ENCODE measurements around the gene SEPTIN8.

The SEPTIN8 gene

DNA sequence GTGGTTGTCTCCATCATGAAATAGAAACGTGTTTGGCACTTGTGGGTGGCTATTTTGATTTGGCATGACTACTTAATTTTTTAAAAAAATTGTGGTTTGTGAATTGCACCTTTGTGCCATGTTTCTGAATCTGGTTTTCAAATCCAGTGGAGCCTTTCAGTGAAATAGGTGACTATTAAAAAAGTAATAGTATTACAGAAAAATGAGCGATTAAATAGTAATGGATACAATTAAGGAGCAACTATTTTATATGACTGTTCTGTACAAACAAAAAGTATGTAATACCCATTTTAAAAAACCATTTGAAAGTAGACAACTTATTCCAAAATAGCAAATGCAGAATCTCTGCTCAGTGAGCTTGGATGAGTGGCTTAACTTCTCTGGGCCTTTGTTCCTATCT, 39.0 kb upstream of the SEPTIN8 start:
- no peak overlapping the region for H3K4me3 ChIP-seq (ENCODE audit: low read length, poor library complexity, severe bottlenecking)
- H3K9ac ChIP-seq (ENCODE audit: low read depth, low read length, poor library complexity, severe bottlenecking) = no peak overlapping the region
- no peak for TF ChIP-seq EZH2phosphoT487 (IDR thresholded peaks at IDR 0.05; ENCODE audit: borderline replicate concordance)
- TF ChIP-seq, protein P1, sequence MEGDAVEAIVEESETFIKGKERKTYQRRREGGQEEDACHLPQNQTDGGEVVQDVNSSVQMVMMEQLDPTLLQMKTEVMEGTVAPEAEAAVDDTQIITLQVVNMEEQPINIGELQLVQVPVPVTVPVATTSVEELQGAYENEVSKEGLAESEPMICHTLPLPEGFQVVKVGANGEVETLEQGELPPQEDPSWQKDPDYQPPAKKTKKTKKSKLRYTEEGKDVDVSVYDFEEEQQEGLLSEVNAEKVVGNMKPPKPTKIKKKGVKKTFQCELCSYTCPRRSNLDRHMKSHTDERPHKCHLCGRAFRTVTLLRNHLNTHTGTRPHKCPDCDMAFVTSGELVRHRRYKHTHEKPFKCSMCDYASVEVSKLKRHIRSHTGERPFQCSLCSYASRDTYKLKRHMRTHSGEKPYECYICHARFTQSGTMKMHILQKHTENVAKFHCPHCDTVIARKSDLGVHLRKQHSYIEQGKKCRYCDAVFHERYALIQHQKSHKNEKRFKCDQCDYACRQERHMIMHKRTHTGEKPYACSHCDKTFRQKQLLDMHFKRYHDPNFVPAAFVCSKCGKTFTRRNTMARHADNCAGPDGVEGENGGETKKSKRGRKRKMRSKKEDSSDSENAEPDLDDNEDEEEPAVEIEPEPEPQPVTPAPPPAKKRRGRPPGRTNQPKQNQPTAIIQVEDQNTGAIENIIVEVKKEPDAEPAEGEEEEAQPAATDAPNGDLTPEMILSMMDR (conservative IDR thresholded peaks at IDR 0.05; ENCODE audit: low read length) = no peak
- no peaks in the 10 kb centered on the region for H3K9me2 ChIP-seq (replicated peaks; ENCODE audit: low read depth, low read length)
- H4K20me1 ChIP-seq (ENCODE audit: insufficient read depth, low read length, poor library complexity, severe bottlenecking) = no peaks in the 10 kb centered on the region
- no peaks in the 10 kb centered on the region for H3K79me2 ChIP-seq (ENCODE audit: insufficient read depth, low read length)
- no peaks in the 10 kb centered on the region for H3F3A ChIP-seq (ENCODE audit: low read depth)
- no peaks in the 10 kb centered on the region for H3K4me1 ChIP-seq (ENCODE audit: insufficient read depth, low read length, poor library complexity, severe bottlenecking)
- H2AFZ ChIP-seq (ENCODE audit: low read length) = no peak overlapping the region
- H3K4me2 ChIP-seq (ENCODE audit: low read depth, low read length, poor library complexity, severe bottlenecking) = no peak overlapping the region
- H3K9me3 ChIP-seq (ENCODE audit: insufficient read depth, low read depth, low read length) = no peaks in the 10 kb centered on the region
- H3K36me3 ChIP-seq (ENCODE audit: insufficient read depth, low read length) = no peaks in the 10 kb centered on the region
- H3K27me3 ChIP-seq (ENCODE audit: insufficient read depth, low read length, poor library complexity, severe bottlenecking) = no peaks in the 10 kb centered on the region

DNA sequence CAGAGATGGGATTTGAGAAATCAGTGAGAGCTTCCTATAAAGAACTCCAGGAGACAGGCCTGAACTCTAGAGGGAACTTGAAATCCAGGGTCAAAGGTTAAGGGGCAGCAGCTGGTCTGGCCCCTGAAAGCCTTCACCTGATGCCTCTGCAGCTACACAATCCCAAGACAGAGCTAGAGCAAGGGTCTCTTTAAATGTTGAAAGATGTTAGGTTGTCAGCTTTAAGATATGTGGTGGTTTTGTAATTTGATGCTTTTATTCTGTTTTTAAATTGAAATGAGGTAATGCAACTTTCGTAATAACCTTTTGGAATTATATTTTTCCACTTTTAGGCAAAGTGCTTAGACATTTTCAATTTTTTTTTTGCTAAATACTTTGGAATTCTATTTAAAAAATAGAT, 38.4 kb upstream of the SEPTIN8 start:
- Histone ChIP-seq H2AFZ (ENCODE audit: low read length) (no peak overlapping the region), H3F3A (ENCODE audit: low read depth) (no peaks in the 10 kb centered on the region), H3K9me3 (ENCODE audit: insufficient read depth, low read depth, low read length) (no peaks in the 10 kb centered on the region), H3K9ac (ENCODE audit: low read depth, low read length, poor library complexity, severe bottlenecking) (no peak overlapping the region), H4K20me1 (ENCODE audit: insufficient read depth, low read length, poor library complexity, severe bottlenecking) (no peaks in the 10 kb centered on the region), H3K4me3 (ENCODE audit: low read length, poor library complexity, severe bottlenecking) (no peak overlapping the region), H3K27me3 (ENCODE audit: insufficient read depth, low read length, poor library complexity, severe bottlenecking) (no peaks in the 10 kb centered on the region), H3K79me2 (ENCODE audit: insufficient read depth, low read length) (no peaks in the 10 kb centered on the region), H3K4me1 (ENCODE audit: insufficient read depth, low read length, poor library complexity, severe bottlenecking) (no peaks in the 10 kb centered on the region), H3K36me3 (ENCODE audit: insufficient read depth, low read length) (no peaks in the 10 kb centered on the region), H3K9me2 (replicated peaks; ENCODE audit: low read depth, low read length) (no peaks in the 10 kb centered on the region), H3K4me2 (ENCODE audit: low read depth, low read length, poor library complexity, severe bottlenecking) (no peak overlapping the region)
- TF ChIP-seq, protein P1 (conservative IDR thresholded peaks at IDR 0.05; ENCODE audit: low read length) = no peak
- no peak for TF ChIP-seq EZH2phosphoT487 (IDR thresholded peaks at IDR 0.05; ENCODE audit: borderline replicate concordance)

- H3K4me3 ChIP-seq (ENCODE audit: low read length, poor library complexity, severe bottlenecking) = no peak overlapping the region
- H3K9me2 ChIP-seq (replicated peaks; ENCODE audit: low read depth, low read length) = no peaks in the 10 kb centered on the region
- H4K20me1 ChIP-seq (ENCODE audit: insufficient read depth, low read length, poor library complexity, severe bottlenecking) = no peaks in the 10 kb centered on the region
- no peaks in the 10 kb centered on the region for H3F3A ChIP-seq (ENCODE audit: low read depth)
- no peaks in the 10 kb centered on the region for H3K79me2 ChIP-seq (ENCODE audit: insufficient read depth, low read length)
- no peaks in the 10 kb centered on the region for H3K4me1 ChIP-seq (ENCODE audit: insufficient read depth, low read length, poor library complexity, severe bottlenecking)
- no peaks in the 10 kb centered on the region for H3K9me3 ChIP-seq (ENCODE audit: insufficient read depth, low read depth, low read length)
- no peak overlapping the region for H3K4me2 ChIP-seq (ENCODE audit: low read depth, low read length, poor library complexity, severe bottlenecking)
- no peak for TF ChIP-seq EZH2phosphoT487 (IDR thresholded peaks at IDR 0.05; ENCODE audit: borderline replicate concordance)
- TF ChIP-seq, protein P1 (conservative IDR thresholded peaks at IDR 0.05; ENCODE audit: low read length) = no peak
- H3K27me3 ChIP-seq (ENCODE audit: insufficient read depth, low read length, poor library complexity, severe bottlenecking) = no peaks in the 10 kb centered on the region
- H2AFZ ChIP-seq (ENCODE audit: low read length) = no peak overlapping the region
- H3K9ac ChIP-seq (ENCODE audit: low read depth, low read length, poor library complexity, severe bottlenecking) = no peak overlapping the region
- no peaks in the 10 kb centered on the region for H3K36me3 ChIP-seq (ENCODE audit: insufficient read depth, low read length)
These were observed 37.7 kb upstream of the SEPTIN8 start for GRCh38 chr5:132814503-132815294.
